ENCODE measurements around the gene CCDC134.

CCDC134 gene

DNA sequence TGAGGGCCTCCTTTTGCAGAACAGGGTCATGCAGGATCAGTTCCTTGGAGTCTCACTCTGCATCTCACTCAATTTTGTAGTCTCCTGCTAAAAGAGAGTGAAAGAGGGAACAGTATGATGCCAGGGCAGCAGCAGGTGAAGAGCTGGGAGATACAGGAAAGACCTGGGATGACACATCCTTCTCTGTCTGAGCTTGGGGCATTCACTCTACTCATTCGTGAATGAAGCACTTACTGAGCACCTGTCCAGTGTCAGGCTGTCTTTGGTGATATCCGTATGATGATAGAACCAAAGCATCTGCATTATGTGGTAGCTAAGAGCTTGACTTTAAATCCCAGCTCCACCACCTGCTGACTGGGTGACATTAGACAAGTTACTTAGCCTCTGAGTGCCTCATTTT, 46.8 kb downstream of the CCDC134 start:
- TF ChIP-seq, protein P1, sequence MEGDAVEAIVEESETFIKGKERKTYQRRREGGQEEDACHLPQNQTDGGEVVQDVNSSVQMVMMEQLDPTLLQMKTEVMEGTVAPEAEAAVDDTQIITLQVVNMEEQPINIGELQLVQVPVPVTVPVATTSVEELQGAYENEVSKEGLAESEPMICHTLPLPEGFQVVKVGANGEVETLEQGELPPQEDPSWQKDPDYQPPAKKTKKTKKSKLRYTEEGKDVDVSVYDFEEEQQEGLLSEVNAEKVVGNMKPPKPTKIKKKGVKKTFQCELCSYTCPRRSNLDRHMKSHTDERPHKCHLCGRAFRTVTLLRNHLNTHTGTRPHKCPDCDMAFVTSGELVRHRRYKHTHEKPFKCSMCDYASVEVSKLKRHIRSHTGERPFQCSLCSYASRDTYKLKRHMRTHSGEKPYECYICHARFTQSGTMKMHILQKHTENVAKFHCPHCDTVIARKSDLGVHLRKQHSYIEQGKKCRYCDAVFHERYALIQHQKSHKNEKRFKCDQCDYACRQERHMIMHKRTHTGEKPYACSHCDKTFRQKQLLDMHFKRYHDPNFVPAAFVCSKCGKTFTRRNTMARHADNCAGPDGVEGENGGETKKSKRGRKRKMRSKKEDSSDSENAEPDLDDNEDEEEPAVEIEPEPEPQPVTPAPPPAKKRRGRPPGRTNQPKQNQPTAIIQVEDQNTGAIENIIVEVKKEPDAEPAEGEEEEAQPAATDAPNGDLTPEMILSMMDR (IDR thresholded peaks at IDR 0.05): no peak

DNA sequence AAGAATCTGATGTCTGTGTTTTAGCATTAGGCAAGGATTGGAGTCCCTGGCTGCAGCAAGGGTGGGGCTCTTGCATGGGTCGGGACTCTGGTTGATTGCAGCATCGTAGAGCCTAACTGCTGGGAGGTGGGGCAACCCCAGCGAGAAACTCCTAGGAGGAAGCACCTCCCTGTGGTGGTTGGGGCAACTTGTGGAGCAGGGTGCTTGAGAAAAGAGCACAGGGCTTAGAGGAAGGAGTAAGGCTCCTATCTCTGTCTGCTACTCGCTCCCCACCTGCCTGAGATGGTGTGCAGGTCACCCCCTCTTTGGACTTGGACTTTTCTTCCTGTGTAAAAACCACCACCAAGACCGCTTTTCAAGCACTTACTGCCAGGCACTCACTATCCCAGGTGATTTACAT, 48.0 kb downstream of the CCDC134 start:
- TF ChIP-seq, protein P1 (IDR thresholded peaks at IDR 0.05): no peak

DNA sequence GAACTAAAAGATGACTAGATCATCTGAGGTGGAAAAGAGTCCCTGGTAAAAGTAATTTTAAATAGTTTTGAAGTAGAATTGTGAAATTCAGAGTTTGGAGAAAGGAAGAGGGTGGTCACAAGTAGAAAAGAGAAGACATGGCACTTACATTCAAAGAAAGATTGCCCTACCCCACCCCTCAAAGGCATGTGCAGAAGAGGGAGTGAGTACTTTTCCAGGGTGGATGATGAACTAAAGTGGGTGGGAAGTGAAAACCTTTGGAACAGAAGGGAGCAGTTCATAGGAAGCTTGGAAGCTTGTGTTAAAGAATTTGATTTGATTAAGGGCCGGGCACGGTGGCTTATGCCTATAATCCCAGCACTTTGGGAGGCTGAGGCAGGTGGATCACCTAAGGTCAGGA, 56.0 kb downstream of the CCDC134 start:
- TF ChIP-seq, protein P1 (IDR thresholded peaks at IDR 0.05): no peak

DNA sequence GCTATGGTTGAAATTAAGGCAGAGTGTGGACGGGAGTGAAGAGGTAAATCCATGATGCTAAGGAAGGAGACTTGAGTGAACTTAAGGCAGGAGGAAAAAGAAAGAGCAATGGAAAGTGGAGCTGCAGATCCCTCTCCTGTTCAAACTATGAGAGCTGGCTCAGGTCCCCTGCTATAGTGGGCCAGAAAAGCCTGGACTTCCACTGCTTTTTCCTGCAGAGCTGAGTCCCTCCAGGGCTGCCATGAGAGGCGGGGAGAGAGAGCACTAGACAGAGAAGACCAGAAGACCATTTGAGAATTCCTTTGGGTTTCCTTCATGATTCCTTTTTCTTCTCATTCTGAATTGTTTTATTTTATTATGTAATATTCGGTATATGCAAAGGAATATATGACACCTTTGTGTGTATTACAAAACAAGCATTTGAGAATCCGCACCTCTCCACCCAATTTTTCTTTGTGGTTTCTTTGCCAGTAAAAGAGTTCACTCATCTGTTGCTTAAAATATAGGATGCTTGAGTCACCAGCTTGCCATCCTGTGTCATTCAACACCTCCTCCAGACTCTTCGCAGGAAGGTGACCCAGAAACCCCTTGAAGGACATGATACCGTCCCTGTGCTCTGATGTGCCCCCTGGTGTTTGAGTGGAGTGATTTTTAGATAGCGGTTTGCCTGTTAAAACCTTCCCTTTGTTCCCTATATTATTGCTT, 56.8 kb downstream of the CCDC134 start:
- TF ChIP-seq, protein P1 (IDR thresholded peaks at IDR 0.05): no peak; the same call in 1 of the 2 replicates

DNA sequence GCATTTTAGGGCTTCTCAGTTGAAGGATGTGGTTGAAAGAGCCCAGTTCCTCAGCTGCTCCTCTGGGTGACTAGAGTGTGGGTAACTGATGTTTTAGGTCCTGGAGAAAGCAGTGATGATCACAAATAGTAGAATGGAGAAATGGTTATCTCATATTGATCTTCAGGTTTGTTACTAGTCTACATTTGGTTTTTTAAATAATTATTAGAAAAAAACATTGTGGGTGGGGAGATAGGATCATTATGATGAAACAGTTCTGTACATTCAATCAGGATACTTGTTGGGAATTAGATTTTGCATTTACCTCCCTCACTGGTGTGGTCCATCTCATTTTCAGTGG, 57.4 kb downstream of the CCDC134 start:
- TF ChIP-seq, protein P1 (IDR thresholded peaks at IDR 0.05): no peak

DNA sequence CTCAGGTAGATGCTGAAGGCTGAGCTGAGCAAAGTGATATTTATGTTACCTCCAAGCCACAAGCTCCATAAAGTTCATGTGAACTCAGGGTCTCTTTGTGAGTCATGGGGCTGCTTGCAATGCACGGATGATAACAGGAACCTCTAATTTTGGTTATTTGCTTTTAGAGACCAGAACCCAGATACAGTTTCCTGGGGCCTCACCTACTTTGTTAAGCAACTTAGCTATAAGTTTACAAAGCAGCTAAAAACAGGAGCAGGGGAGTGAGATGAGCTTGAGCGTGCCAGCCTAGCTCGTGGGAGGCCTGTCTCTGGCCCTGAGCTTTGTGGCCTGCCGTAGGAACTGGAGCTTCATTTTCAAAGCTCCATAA, 61.7 kb downstream of the CCDC134 start:
- TF ChIP-seq, protein P1 (IDR thresholded peaks at IDR 0.05): no peak

DNA sequence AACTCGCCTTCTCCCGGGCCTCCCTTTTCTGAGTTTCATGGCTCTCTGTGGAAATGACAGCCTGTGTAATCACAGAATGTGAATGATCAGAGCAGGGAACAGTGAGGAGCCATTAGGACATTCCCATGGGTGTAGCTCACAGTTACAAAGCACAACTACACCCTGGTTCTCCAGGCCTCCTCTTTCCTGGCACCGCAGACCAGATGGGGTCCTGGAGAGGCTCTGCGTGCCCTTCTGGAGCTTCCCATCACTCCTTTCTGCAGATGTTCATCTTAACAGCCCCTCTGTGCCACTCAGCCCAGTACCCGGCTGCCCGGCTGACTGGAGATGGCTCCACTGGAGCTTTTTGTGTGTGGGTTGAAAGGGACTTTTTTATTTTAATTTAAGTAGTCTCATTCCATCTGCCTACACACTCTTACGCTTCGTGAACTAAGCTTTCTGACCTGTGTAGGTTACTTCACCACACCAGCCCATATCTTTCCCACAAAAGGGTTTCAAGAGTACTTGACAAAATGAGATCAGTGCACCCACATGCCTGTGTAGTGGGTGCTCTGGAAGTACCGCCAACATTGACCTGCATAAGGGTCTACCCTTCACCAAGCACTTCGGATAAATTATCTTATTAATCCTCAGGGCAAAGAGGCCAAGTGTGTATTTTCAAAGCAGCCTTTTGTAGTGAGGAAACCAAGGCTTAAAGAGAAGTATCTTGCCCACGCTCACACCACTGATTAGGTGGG, 62.2 kb downstream of the CCDC134 start:
- TF ChIP-seq, protein P1 (IDR thresholded peaks at IDR 0.05): no peak
